Ishikawa (cell line): Measurements from ENCODE around the gene ZNF567.

Source experiments
- CEBPB ChIP-seq: IDR thresholded peaks from 2 replicates; pipeline ENCODE4 v1.6.1; 2012
- CREB1 ChIP-seq: IDR thresholded peaks from 2 replicates; pipeline ENCODE4 v1.6.1; 2012; ENCODE audit warnings: low read depth
- EGR1 ChIP-seq: IDR thresholded peaks from 2 replicates; pipeline ENCODE4 v1.6.1; 2012
- EP300 ChIP-seq: IDR thresholded peaks from 2 replicates; pipeline ENCODE4 v1.6.1; 2012; ENCODE audit warnings: borderline replicate concordance
- FOXM1 ChIP-seq: IDR thresholded peaks from 2 replicates; pipeline ENCODE4 v1.6.1; 2012; ENCODE audit warnings: low read depth, borderline replicate concordance
- NFIC ChIP-seq: IDR thresholded peaks from 2 replicates; pipeline ENCODE4 v1.6.1; 2012
- RAD21 ChIP-seq: IDR thresholded peaks from 2 replicates; pipeline ENCODE4 v1.6.1; 2012; ENCODE audit warnings: low read depth
- TAF1 ChIP-seq: IDR thresholded peaks from 2 replicates; pipeline ENCODE4 v1.6.1; 2012; ENCODE audit warnings: low read depth, mild to moderate bottlenecking
- TCF12 ChIP-seq: IDR thresholded peaks from 2 replicates; pipeline ENCODE4 v1.6.1; 2012; ENCODE audit warnings: low read depth
- TEAD4 ChIP-seq: IDR thresholded peaks from 2 replicates; pipeline ENCODE4 v1.6.1; 2012
- YY1 ChIP-seq: IDR thresholded peaks from 2 replicates; pipeline ENCODE4 v1.6.1; 2012; ENCODE audit warnings: low read depth
- ZBTB7A ChIP-seq: IDR thresholded peaks from 2 replicates; pipeline ENCODE4 v1.6.1; 2012; ENCODE audit warnings: low read depth
- TF ChIP-seq, protein P1 (sequence below): IDR thresholded peaks from 2 replicates; pipeline ENCODE4 v1.6.1; 2012
- TF ChIP-seq, protein P2 (sequence below): IDR thresholded peaks from 2 replicates; pipeline ENCODE4 v1.6.1; 2012
- TF ChIP-seq, protein P3 (sequence below): IDR thresholded peaks from 2 replicates; pipeline ENCODE4 v1.6.1; 2012; ENCODE audit warnings: low read depth, mild to moderate bottlenecking

Gene ZNF567

DNA sequence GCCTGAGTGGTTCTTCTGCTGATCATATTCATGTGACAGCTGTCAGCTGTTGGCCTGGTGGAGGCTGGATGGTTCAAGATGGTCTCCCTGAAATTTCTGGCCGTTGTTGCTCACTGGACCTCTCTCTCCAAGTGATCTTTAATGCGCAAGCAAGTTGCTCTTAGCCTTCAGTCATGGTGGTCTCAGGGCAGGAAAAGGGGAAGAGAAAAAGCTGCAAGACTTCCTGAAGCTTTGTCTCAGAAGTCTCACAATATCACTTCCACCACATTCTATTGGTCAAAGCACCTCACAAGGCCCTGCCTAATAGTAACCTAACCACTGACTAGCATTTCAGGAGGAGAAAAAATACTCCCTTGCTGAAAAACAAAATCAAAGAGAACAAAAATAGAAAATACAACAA lies 1.6 kb upstream of the ZNF567 start:
- TF ChIP-seq CEBPB (no peak), CREB1 (no peak), FOXM1 (no peak), TCF12 (no peak), EGR1 (no peak), ZBTB7A (no peak), YY1 (no peak), RAD21 (no peak), TEAD4 (no peak), EP300 (no peak), NFIC (no peak), TAF1 (no peak)
- TF ChIP-seq, protein P1, sequence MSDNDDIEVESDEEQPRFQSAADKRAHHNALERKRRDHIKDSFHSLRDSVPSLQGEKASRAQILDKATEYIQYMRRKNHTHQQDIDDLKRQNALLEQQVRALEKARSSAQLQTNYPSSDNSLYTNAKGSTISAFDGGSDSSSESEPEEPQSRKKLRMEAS: no peak
- TF ChIP-seq, protein P2, sequence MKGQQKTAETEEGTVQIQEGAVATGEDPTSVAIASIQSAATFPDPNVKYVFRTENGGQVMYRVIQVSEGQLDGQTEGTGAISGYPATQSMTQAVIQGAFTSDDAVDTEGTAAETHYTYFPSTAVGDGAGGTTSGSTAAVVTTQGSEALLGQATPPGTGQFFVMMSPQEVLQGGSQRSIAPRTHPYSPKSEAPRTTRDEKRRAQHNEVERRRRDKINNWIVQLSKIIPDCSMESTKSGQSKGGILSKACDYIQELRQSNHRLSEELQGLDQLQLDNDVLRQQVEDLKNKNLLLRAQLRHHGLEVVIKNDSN: no peak
- TF ChIP-seq, protein P3, sequence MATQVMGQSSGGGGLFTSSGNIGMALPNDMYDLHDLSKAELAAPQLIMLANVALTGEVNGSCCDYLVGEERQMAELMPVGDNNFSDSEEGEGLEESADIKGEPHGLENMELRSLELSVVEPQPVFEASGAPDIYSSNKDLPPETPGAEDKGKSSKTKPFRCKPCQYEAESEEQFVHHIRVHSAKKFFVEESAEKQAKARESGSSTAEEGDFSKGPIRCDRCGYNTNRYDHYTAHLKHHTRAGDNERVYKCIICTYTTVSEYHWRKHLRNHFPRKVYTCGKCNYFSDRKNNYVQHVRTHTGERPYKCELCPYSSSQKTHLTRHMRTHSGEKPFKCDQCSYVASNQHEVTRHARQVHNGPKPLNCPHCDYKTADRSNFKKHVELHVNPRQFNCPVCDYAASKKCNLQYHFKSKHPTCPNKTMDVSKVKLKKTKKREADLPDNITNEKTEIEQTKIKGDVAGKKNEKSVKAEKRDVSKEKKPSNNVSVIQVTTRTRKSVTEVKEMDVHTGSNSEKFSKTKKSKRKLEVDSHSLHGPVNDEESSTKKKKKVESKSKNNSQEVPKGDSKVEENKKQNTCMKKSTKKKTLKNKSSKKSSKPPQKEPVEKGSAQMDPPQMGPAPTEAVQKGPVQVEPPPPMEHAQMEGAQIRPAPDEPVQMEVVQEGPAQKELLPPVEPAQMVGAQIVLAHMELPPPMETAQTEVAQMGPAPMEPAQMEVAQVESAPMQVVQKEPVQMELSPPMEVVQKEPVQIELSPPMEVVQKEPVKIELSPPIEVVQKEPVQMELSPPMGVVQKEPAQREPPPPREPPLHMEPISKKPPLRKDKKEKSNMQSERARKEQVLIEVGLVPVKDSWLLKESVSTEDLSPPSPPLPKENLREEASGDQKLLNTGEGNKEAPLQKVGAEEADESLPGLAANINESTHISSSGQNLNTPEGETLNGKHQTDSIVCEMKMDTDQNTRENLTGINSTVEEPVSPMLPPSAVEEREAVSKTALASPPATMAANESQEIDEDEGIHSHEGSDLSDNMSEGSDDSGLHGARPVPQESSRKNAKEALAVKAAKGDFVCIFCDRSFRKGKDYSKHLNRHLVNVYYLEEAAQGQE: no peak

DNA sequence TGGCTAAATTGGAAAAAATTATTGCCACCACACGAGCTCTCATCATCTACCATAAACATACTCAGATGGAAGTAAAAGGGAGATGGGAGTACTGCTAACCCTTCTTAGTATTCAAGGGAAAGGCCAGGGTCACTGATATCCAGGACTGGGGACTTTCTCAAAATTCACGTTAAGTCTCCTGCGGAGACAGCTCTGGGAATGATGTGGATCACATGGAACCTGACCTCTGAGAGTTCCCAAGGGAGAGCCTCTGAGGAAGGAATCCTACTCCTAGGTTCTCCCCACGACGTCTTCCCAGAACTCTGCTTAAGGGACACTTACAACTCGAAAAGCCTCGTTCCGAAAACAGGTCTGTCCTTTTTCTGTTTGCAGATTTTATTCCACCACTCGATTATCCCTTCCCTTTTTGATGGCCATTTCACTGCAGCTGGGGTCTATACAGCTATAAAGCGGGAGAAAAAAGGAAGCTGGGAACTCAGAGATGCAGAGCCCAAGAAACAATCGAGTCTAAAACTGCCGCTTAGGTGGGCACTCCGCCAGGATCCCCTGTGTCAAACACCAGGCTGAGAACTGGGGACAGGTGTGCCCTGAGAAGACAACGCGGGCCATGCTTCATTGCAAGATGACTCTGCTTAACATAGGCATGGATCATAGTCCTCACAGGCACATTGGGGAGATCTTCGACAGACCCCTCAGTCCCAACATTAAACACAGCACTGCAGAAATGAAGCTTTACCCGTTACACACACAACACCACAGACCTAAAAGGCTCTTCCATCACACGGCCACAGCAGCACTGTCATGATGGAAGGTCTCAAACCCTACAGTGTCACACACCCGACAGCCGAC lies 823 bp upstream of the ZNF567 start:
- TF ChIP-seq ZBTB7A: no peak
- TF ChIP-seq NFIC: no peak

DNA sequence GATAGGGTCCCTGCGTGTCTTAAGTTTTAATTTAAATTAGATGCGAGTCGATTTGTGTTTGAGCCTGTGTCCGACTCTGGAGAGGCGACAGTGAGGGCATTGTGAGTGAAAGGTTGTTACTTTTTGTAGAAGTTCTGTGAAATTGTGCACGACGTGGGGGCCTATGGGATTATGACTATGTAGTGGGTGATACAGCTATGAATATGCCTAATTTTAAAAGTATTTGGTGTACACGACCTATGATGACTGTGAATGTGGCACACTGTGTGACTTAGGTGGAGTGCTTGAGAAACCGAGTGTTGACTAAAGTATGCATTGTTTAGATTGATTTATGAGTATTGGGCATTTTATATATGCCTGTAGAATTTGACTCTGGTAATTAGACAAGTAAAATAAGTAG lies 646 bp downstream of the ZNF567 start:
- TF ChIP-seq CREB1 (no peak), CEBPB (no peak), EGR1 (no peak), RAD21 (no peak), TCF12 (no peak), FOXM1 (no peak), TEAD4 (no peak), ZBTB7A (no peak), TAF1 (no peak), YY1 (no peak), EP300 (no peak), NFIC (no peak)
- TF ChIP-seq, protein P2: no peak
- TF ChIP-seq, protein P3: no peak
- TF ChIP-seq, protein P1: no peak

DNA sequence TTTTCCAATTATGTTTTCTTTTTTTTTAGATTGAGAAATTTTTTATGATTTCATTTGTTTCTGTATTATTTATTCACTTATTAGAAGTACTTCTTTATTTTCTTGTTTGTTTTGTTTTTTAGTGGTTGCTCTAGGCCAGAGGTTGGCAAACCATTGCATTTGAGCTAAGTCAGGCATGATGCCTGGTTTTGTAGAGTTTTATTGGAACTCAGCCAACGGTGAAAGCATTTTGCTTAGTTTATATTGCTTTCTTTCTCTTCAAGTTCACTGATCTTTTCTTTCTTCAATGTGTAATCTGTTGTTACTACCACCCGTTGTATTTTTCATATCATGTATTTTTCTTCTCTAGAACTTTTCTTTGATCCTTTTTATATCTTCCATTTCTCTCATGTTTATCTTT lies 19.7 kb downstream of the ZNF567 start:
- TF ChIP-seq, protein P3: no peak
- TF ChIP-seq CEBPB (no peak), RAD21 (no peak)

DNA sequence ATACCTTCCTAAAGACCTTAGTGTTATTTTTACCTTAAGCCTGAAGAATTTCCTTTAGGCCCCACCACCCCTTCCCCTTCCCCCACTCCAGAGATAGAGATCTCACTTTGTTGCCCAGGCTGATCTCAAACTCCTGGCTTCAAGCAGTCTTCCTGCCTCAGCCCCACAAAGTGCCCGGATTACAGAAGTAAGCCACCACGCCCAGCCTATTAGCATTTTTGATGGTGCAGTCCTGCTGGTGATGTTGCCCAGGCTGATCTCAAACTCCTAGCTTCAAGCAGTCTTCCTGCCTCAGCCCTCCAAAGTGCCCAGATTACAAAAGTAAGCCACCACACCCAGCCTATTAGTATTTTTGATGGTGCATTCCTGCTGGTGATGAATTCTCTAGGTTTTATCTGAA lies 22.0 kb downstream of the ZNF567 start:
- TF ChIP-seq EP300 (no peak), TEAD4 (no peak), CREB1 (no peak), CEBPB (no peak), NFIC (no peak), YY1 (no peak), TCF12 (no peak), ZBTB7A (no peak), EGR1 (no peak), TAF1 (no peak)
- TF ChIP-seq, protein P1: no peak
- TF ChIP-seq, protein P2: no peak
